Endothelial cell of coronary artery (primary cell): ENCODE results near the gene ZFP36L1. TPM values are rescaled to one million over a fixed set of nuclear protein-coding genes. Genes with fewer than 3 reads are reported as not detected.

ENCODE experiments used
- total RNA-seq: library from RNA; depleted of rRNA; stranded (reverse); fragments of >200 nt; gene quantifications from 2 replicates; pipeline ENCODE4 v1.2.3, GENCODE V29; 2014

ZFP36L1 gene
- total RNA-seq: 7.3 and 16.0 TPM in 2 replicates

GRCh38 chr14:68792979-68793733, at the start of gene ZFP36L1:
ZFP36L1 (minus strand) TSS chr14:68793067; CDS start chr14:68792938, 129 bp downstream.

Other genes with a start within 250 kb of the ZFP36L1 start
- gene ACTN1, start 186.2 kb upstream of the ZFP36L1 start, total RNA-seq: 257 and 552 TPM in 2 replicates